Right lobe of liver (tissue), 6 donors: Measurements from ENCODE around the gene SFXN3. TPM values are rescaled to one million over a fixed set of nuclear protein-coding genes. Genes with fewer than 3 reads are reported as not detected.
A peak's percentile ranks its signal among the peaks of the same experiment; 100 is the strongest.

Source experiments
- ATAC-seq, 4 donors: fragments of 200-7000 bp; cut with Tn5 transposase; one replicate each; pipeline ENCODE4 v1.9.1; 2020; ENCODE audit warnings: mild to moderate bottlenecking in 4 of 4, moderate library complexity in 4 of 4
- DNase-seq, 3 donors: peaks; one replicate each; pipeline ENCODE4 v3.0.0-alpha.2; 2020
- H3K27ac ChIP-seq, 3 donors: fragments of 200-600 bp; one replicate each; pipeline ENCODE4 v1.8.0; 2022
- H3K27me3 ChIP-seq, 2 donors: fragments of 200-600 bp; one replicate each; pipeline ENCODE4 v1.8.0; 2022
- H3K36me3 ChIP-seq, 4 donors: fragments of 200-600 bp; sonication (generic) in 1 of 4; one replicate each; pipeline versions ENCODE4 v1.5.1 to v1.8.0; 2017 to 2022; ENCODE audit warnings: control low read depth in 1 of 4
- H3K4me1 ChIP-seq, 4 donors: fragments of 200-600 bp; sonication (generic) in 1 of 4; one replicate each; pipeline versions ENCODE4 v1.5.1 to v1.8.0; 2017 to 2022; ENCODE audit warnings: control low read depth in 1 of 4
- H3K4me3 ChIP-seq, 3 donors: fragments of 200-600 bp; one replicate each; pipeline ENCODE4 v1.8.0; 2022
- H3K9me3 ChIP-seq, 4 donors: fragments of 200-600 bp; sonication (generic) in 1 of 4; one replicate each; pipeline versions ENCODE4 v1.5.1 to v1.8.0; 2017 to 2022; ENCODE audit warnings: control low read depth in 1 of 4
- CTCF ChIP-seq, 4 donors: fragments of 200-600 bp in 3 of 4; fragments of 450-650 bp in 1 of 4; IDR thresholded peaks; one replicate each; pipeline versions ENCODE4 v1.5.1 to v1.8.0; 2016 to 2022; ENCODE audit warnings: antibody characterized with exemption in 4 of 4, mild to moderate bottlenecking in 2 of 4
- POLR2A ChIP-seq: fragments of 450-650 bp; IDR thresholded peaks from one replicate; pipeline ENCODE4 v1.6.1; 2017; ENCODE audit warnings: antibody characterized with exemption, mild to moderate bottlenecking
- WGBS: methylation state at CpG from one replicate; pipeline ENCODE4 v1.1.6; 2018; ENCODE audit warnings: low coverage, low lambda C conversion rate; ENCODE audit not compliant: insufficient coverage; ENCODE audit errors: missing lambda C conversion rate; 5-methylcytosine and 5-hydroxymethylcytosine counted together
- intact Hi-C, 2 donors: fragments of 100-400 bp; cut with DNase I; formaldehyde crosslinking; loops; one replicate each; pipeline versions ENCODE4 v1.11.2 to v1.14.1; 2022
- total RNA-seq, 6 experiments: library from RNA; depleted of rRNA in 2 of 6; stranded (reverse); fragments of >200 nt in 2 of 6; fragmentation: NEBNext Ultra II Directional in 3 of 6; extraction: Animal tissue kit (Norgen Biotek cat#: 25700) in 3 of 6; gene quantifications; one replicate each; pipeline versions ENCODE4 v1.1.0 to v1.2.4, GENCODE V29; 2016 to 2023
- donor health status: DM: no; HTN: yes; CAD: no.
- donor health status: DM: no; HTN: no; CAD: no.
- donor health status: DM: no; HTN: no; CAD: no.
- donor health status: DM: no; HTN: yes; CAD: no.
- donor health status: DM: no; HTN: yes; CAD: no.

SFXN3 gene
- total RNA-seq, 6 experiments from 2014 or later = 4.0 to 17.0 (median 7.6) TPM

- Histone ChIP-seq H3K4me1 (peaks cover 0 to 5% (median 2%) of the 10 kb centered on the region in 4 donors), H3K9me3 (no peaks in the 10 kb centered on the region), H3K4me3 (no peak overlapping the region), H3K27ac (no peak overlapping the region), H3K36me3 (no peaks in the 10 kb centered on the region), H3K27me3 (no peaks in the 10 kb centered on the region)
- TF ChIP-seq CTCF (IDR thresholded peaks at IDR 0.05) (no peak), POLR2A (no peak)
- intact Hi-C loops = loop anchor here in 1 of 2 donors (10.0 kb wide), 1 partner anchor 344 kb away; no protein-coding TSS in a partner anchor
- WGBS = 80% methylated on average over 1 of the region's 6 CpGs
- DNase-seq (no peak), ATAC-seq (no peak)
Observed at GRCh38 chr10:101008823-101009423, 22.1 kb upstream of the SFXN3 start.

GRCh38 chr10:101010329-101010728 lies 20.7 kb upstream of the SFXN3 start:
- no peaks in the 10 kb centered on the region for H3K27me3 ChIP-seq
- WGBS = 50% methylated on average over 1 of the region's 22 CpGs
- H3K9me3 ChIP-seq = no peaks in the 10 kb centered on the region
- intact Hi-C loops = no loop called here
- peaks cover 0 to 5% (median 2%) of the 10 kb centered on the region in 4 donors for H3K4me1 ChIP-seq
- no peak for DNase-seq
- no peaks in the 10 kb centered on the region for H3K36me3 ChIP-seq
- ATAC-seq = no peak
- no peak for TF ChIP-seq CTCF (IDR thresholded peaks at IDR 0.05)
- no peak for TF ChIP-seq POLR2A
- no peak overlapping the region for H3K27ac ChIP-seq
- no peak overlapping the region for H3K4me3 ChIP-seq

GRCh38 chr10:101011517-101012423 lies 19.3 kb upstream of the SFXN3 start:
- Histone ChIP-seq H3K4me3 (no peak overlapping the region), H3K9me3 (no peaks in the 10 kb centered on the region), H3K27ac (no peak overlapping the region), H3K36me3 (no peaks in the 10 kb centered on the region), H3K4me1 (peaks cover 0 to 5% (median 2%) of the 10 kb centered on the region in 4 donors), H3K27me3 (no peaks in the 10 kb centered on the region)
- WGBS = no CpG with 5 or more reads among the region's 22 CpGs
- TF ChIP-seq CTCF (IDR thresholded peaks at IDR 0.05) (peak in 1 of 4 donors; percentile 10), POLR2A (no peak)
- ATAC-seq (no peak), DNase-seq (no peak)
- intact Hi-C loops = no loop called here

- TF ChIP-seq POLR2A = no peak
- peak; percentile 84 to 90 (median 88) for TF ChIP-seq CTCF (IDR thresholded peaks at IDR 0.05)
- WGBS = 17% methylated on average over 12 of the region's 14 CpGs
- Histone ChIP-seq H3K4me1 (peaks cover 0 to 5% (median 2%) of the 10 kb centered on the region in 4 donors), H3K36me3 (no peaks in the 10 kb centered on the region), H3K27ac (no peak overlapping the region), H3K4me3 (no peak overlapping the region), H3K27me3 (no peaks in the 10 kb centered on the region), H3K9me3 (no peaks in the 10 kb centered on the region)
- peak; percentile 87 to 90 (median 90) for ATAC-seq
- peak; percentile 83 to 85 (median 83) for DNase-seq
- intact Hi-C loops = no loop called here
Observed at GRCh38 chr10:101012525-101013364, 18.3 kb upstream of the SFXN3 start.
